GM10847 (cell line): Measurements from ENCODE around the gene TCTA.

Experiments
- POLR2A ChIP-seq: IDR thresholded peaks from 2 replicates; pipeline ENCODE4 v1.6.1; 2011; ENCODE audit not compliant: insufficient read length; ENCODE audit errors: extremely low read depth

Gene TCTA

DNA sequence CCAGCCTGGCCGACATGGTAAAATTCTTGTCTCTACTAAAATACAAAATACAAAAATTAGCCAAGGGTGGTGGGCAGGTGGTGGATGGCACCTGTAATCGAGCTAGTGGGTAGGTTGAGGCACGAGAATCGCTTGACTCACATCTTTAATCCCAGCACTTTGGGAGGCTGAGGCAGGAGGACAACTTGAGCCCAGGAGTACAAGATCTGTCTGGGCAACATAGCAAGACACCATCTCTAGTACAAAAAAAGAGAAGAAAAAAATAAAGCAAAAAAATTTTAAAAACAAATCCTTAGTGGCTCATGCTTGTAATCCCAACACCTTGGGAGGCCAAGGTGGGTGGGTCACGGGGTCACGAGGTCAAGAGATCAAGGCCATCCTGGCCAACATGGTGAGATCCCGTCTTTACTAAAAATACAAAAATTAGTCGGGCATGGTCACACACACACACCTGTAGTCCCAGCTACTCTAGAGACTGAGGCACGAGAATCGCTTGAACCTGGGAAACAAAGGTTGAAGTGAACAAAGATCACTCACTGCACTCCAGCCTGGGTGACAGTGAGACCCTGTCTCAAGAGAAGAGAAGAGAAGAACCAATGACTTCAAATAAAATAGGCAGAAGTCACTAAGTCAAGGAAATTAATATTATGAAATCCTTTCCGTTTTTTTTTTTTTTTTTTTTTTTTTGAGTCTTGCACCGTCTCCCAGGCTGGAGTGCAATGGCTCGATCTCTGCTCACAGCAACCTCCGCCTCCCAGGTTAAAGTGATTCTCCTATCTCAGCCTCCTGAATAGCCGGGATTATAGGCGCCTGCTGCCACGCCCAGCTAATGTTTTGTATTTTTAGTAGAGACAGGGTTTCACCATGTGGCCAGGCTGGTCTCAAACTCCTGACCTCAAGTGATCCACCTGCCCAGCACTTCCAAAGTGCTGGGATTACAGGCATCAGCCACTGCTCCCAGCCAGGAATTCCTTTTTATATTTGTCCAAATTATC, 5.4 kb upstream of the TCTA start:
- no peak for TF ChIP-seq POLR2A

DNA sequence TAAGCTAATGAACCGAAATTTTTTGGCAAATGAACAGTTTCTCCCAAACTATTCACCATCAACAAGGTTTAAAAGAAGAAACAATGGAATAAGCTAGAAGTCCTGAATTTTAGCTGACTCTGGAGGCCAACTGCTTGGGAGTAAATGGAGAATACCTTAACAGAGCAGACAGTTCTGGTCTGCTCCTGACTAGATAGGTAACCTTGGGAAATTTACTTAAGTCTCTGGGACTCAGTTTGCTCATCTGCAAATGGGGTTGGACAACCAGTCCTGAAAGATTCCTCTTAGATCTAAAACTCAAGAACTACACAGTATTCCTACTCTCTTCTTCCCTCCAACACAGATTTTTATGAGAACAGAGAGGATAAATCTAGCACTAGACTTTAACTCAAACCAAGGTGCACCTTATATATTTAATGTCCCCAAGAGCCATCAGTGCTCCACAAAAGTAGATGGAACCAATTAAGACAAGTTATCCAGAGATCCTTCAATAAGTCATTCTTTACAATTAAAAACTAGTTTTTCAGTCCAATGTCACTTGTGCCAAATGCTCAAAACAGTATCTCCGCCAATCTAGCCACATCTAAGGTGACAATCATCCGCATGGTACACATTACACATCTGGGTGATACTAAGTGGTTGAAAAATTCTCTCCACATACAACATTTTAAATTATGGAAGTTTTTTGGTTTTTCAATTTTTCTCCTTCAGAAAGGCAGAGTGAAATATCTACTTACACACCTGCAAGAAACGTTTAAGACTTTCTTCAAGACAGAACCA, 2.0 kb upstream of the TCTA start:
- no peak for TF ChIP-seq POLR2A

DNA sequence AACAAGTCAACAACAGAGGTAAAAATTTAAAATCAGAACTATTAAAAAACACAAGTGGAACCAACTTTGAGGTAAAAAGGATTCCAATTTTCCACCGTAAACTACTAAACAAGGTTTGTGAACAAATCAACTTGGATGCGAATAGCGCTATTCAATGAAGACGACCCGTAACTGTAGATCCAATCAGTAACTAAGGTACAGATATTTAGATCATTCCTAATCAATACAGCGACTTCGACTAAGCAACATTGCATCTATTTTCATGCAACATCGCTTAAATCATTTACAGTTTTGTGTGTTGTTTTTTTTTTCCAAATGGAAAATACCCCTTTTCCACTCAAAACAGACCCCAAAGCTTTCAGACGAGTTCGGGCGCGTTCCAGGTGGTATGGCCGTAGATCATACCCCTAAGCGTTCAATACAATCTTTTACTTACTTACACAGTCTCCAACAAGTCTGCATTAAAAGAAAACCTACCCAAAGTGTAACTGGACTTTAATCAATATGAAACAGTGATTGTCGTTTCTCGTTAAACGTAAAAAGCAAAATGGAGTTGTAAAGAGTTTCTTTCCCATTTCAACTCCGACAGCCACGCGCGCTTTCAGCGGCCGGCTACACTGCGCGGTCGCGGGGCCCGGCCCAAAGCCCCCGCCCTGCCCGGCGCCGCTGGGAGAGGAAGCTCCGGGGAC, 1.2 kb upstream of the TCTA start:
- no peak for TF ChIP-seq POLR2A

GRCh38 chr3:49411535-49411967, 672 bp upstream of the TCTA start:
- TF ChIP-seq POLR2A: no peak

DNA sequence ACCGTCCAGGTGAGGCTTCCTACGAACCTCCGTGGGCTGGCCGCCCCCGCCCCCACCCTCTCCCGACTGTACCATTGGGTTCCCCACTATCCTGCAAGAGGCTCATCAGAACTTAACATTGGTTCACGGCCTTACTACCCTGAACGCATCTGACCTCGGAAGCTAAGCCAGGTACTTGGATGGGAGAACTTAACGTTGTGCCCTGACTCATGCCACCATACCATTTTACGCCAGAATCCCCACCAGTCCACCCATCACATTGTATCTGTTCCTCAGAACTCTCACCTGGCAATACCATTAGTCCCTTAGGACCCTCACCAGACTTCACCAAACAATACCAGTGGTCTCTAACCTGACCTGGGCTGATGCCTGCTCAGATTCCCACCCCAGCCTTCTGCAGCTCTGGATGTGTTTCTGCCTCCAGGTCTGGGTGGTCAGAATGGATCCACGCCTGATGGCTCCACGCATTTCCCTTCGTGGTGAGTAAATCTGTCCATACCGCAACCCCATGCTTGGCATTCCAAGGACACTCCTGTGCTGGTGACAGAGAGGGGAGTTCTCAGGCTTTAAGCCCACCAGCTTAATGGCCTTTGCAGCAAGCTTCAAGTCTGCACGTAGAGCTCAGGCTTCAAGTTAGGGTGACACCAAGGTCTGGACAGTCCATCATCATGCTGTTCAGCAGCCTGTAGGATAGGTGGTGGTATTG, 562 bp downstream of the TCTA start:
- TF ChIP-seq POLR2A: no peak

- TF ChIP-seq POLR2A: no peak
Measured at GRCh38 chr3:49413338-49413734, 1.1 kb downstream of the TCTA start.

- TF ChIP-seq POLR2A: no peak
Measured at GRCh38 chr3:49414753-49415152, 2.5 kb downstream of the TCTA start.

GRCh38 chr3:49415931-49416601, 3.8 kb downstream of the TCTA start:
- no peak for TF ChIP-seq POLR2A

DNA sequence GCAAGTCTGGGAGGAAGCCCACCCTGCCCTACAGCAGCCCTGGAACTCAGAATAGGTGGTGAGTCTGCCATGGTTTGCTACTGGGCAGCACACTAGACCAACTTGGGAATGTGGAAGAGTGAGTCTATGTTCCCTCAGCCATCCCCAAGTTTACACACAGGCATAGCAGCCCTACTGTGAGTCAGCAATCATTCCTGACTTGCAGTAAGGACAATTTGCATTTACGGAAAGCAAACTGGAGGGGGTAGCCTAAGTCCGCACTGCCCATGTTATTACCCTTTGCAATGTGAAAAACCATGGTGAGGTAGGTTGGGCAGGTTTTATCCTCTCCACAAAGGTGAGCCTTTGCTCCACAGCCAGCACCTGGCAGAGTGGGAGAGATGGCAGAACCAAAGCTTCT, 4.6 kb downstream of the TCTA start:
- TF ChIP-seq POLR2A: no peak

DNA sequence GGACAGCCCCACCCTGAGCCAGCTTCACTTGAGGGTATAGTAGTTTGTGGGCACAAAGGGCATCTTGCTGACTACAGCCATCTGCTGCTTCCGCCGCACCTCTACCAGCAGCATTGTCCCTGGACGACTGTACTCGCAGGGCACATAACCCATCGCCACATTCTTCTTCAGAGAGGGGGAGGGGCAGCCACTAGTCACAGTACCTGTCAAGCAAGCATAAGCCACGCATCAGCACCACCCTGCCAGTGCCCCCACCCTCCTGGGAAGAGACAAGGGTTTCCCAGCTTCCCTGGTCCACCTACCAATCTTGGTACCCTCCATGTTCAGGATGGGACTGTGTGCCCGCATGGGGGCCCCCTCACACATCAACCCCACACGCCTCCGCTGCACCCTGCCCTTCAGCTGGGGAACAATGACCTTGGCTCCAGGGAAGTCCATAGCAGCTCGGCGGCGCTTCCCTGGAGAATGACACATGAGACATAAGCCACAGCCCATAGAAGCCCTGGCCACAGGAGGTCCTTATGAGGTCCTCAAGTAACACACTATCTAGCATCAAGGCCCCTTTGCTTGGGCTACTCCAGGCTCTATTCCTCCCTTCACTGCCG, 5.4 kb downstream of the TCTA start:
- TF ChIP-seq POLR2A: no peak

- no peak for TF ChIP-seq POLR2A
Measured at GRCh38 chr3:49421890-49422378, 9.7 kb downstream of the TCTA start.

DNA sequence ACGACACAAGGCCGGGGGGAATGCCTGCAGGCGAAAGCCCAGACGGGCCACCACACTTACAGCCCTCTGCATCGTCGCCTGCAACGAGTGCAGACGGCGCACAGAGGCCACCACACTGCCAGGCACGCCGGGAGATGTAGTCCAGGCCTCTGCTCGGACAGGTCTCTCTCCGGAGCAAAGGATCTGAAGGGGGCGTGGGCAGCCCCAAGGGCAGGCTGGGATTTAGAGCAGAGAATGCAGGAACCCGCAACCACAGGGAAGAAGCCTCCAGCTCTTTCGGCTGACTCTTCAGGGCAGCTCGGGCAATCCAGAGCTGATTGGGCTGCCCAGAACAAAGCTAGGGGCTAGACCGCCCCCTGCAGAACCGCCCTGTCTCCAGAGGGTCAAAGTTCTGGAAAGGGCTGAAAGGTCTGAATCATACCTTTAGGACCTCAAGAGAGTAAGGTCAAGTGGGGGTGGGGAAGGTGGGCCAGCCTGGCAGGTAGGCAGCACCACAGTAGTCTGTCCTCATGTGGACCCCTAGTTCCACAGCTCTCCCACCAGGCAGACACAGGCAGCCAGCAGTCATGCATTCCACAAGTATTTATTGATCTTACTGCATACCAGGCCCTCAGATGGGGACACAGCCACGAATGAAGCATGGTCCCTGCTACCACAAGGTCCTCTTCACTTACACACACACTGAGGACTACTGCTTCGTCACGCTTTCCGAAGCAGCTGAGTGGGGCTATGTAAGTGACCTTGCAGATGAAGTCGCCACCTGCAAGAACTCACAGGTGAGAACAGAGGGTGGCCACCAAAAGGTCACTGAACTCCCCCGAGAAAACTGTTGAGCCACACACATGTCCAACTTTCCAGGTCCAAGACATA, 10.4 kb downstream of the TCTA start, which contains the start of gene AMT:
TSS of gene AMT (minus strand) at position 95 of the 870 bp plus-strand sequence. CDS start at position 72, 23 bp downstream.
- no peak for TF ChIP-seq POLR2A

DNA sequence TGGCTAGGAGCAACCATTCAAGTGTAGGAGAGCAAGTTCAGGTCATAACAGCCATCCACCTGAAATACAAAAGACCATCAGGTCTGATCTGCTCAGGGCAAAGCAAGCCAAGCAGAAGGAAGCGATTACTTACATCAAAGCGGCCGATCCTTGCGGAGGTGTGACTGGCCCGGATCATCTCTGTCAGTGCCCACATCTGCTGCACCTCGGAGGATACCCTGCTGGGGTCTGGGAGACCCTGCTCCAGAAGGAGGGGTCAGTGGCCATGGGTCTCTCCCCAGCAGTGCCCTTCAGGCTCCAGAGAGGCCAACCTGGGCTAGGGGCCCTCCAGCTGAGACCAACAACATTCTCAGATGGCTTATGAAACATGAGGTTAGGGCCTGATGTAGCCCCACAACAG, 12.6 kb downstream of the TCTA start:
- no peak for TF ChIP-seq POLR2A

- TF ChIP-seq POLR2A: no peak
Measured at GRCh38 chr3:49427586-49427985, 15.4 kb downstream of the TCTA start.
